Gastrocnemius medialis (tissue), 4 donors: ENCODE results near the gene MEGF10. TPM values are rescaled to one million over a fixed set of nuclear protein-coding genes. Genes with fewer than 3 reads are reported as not detected.
A peak's percentile ranks its signal among the peaks of the same experiment; 100 is the strongest.

ENCODE experiments used
- ATAC-seq, 2 donors: fragments of 150-250 bp; one replicate each; pipeline ENCODE4 v1.9.1; 2016
- DNase-seq, 2 donors: peaks; one replicate each; pipeline ENCODE4 v3.0.0-alpha.2; 2019
- H3K27ac ChIP-seq, 4 donors: fragments of 200-600 bp; sonication (generic); 1 replicate in 1 of 4; 2 replicates in 3 of 4; pipeline ENCODE4 v1.5.1; 2016 to 2018; ENCODE audit warnings: mild to moderate bottlenecking in 2 of 4, moderate library complexity in 1 of 4
- H3K27me3 ChIP-seq, 3 donors: fragments of 200-600 bp; sonication (generic) in 2 of 3; 1 replicate in 1 of 3; 2 replicates in 2 of 3; pipeline versions ENCODE4 v1.5.1 to v1.6.0; 2016 to 2019; ENCODE audit warnings: mild to moderate bottlenecking in 1 of 3, moderate library complexity in 1 of 3
- H3K36me3 ChIP-seq, 2 donors: fragments of 200-600 bp; sonication (generic) in 1 of 2; one replicate each; pipeline ENCODE4 v1.5.1; 2017 to 2018
- H3K4me1 ChIP-seq, 2 donors: fragments of 200-600 bp; sonication (generic) in 1 of 2; one replicate each; pipeline ENCODE4 v1.5.1; 2016 to 2017; ENCODE audit warnings: mild to moderate bottlenecking in 2 of 2
- H3K4me3 ChIP-seq, 4 donors: fragments of 200-600 bp; sonication (generic) in 3 of 4; 1 replicate in 1 of 4; 2 replicates in 3 of 4; pipeline ENCODE4 v1.5.1; 2016 to 2019; ENCODE audit warnings: mild to moderate bottlenecking in 2 of 4
- H3K9me3 ChIP-seq, 3 donors: fragments of 200-600 bp; sonication (generic) in 2 of 3; 1 replicate in 1 of 3; 2 replicates in 2 of 3; pipeline ENCODE4 v1.5.1; 2016 to 2019
- CTCF ChIP-seq, 5 experiments: fragments of 450-650 bp in 3 of 5; fragments of 200-600 bp in 2 of 5; sonication (generic) in 2 of 5; IDR thresholded peaks in 4 of 5; conservative IDR thresholded peaks in 1 of 5; 1 replicate in 4 of 5; 2 replicates in 1 of 5; pipeline ENCODE4 v1.5.1; 2016 to 2019; ENCODE audit warnings: antibody characterized with exemption in 5 of 5, mild to moderate bottlenecking in 3 of 5, moderate library complexity in 3 of 5
- POLR2A ChIP-seq, 2 donors: fragments of 450-650 bp; IDR thresholded peaks; one replicate each; pipeline ENCODE4 v1.6.1; 2017; ENCODE audit warnings: antibody characterized with exemption in 2 of 2, mild to moderate bottlenecking in 2 of 2, moderate library complexity in 2 of 2
- in situ Hi-C, 4 donors: fragments of 200-750 bp; cut with MboI; loops; one replicate each; pipeline versions ENCODE4 v1.15.0 to v1.8.0; 2017; ENCODE audit warnings: low sequenced_read_pairs in 4 of 4
- intact Hi-C: fragments of 100-400 bp; cut with DNase I; formaldehyde crosslinking; loops from one replicate; pipeline ENCODE4 v1.15.1; 2023; ENCODE audit warnings: low total_unique reads
- total RNA-seq, 4 donors: library from RNA; depleted of rRNA; stranded (reverse); fragments of >200 nt; gene quantifications; one replicate each; pipeline versions ENCODE4 v1.1.0 to v1.2.3, GENCODE V29; 2016

MEGF10 gene
- total RNA-seq, 4 donors from 2014 or later = 6.7 to 25.4 (median 15.7) TPM

- peak; percentile 68 to 70 for ATAC-seq
- H3K27ac ChIP-seq = peak overlapping the region in 3 of 4 donors; percentile 9 to 58 (median 42)
- in situ Hi-C loops = loop anchor here in 1 of 4 donors (5.0 kb wide), 1 partner anchor 126 kb away; the partner anchor contains the start of gene MEGF10
- TF ChIP-seq CTCF (IDR thresholded peaks at IDR 0.05 in 4 of 5, conservative IDR thresholded peaks at IDR 0.05 in 1 of 5) = no peak
- TF ChIP-seq POLR2A (IDR thresholded peaks at IDR 0.05) = no peak
- H3K4me1 ChIP-seq = peaks cover 17 to 21% of the 10 kb centered on the region in 2 donors
- H3K27me3 ChIP-seq = no peaks in the 10 kb centered on the region
- H3K36me3 ChIP-seq = no peaks in the 10 kb centered on the region
- intact Hi-C loops = loop anchor here (2.0 kb wide), 1 partner anchor 128 kb away; the partner anchor contains the start of gene MEGF10
- no peak for DNase-seq
- no peaks in the 10 kb centered on the region for H3K9me3 ChIP-seq
- H3K4me3 ChIP-seq = no peak overlapping the region
These were observed 127.8 kb downstream of the MEGF10 start for GRCh38 chr5:127418367-127418766.

- H3K9me3 ChIP-seq = no peaks in the 10 kb centered on the region
- H3K27me3 ChIP-seq = no peaks in the 10 kb centered on the region
- peaks cover 17 to 21% of the 10 kb centered on the region in 2 donors for H3K4me1 ChIP-seq
- H3K4me3 ChIP-seq = no peak overlapping the region
- in situ Hi-C loops (loop anchor here in 1 of 4 donors (5.0 kb wide), 1 partner anchor 127 kb away; the partner anchor contains the start of gene MEGF10), intact Hi-C loops (loop anchor here (2.0 kb wide), 1 partner anchor 128 kb away; the partner anchor contains the start of gene MEGF10)
- TF ChIP-seq CTCF (IDR thresholded peaks at IDR 0.05 in 4 of 5, conservative IDR thresholded peaks at IDR 0.05 in 1 of 5) (peak in 2 of 5 experiments; percentile 22 to 30), POLR2A (IDR thresholded peaks at IDR 0.05) (no peak)
- H3K27ac ChIP-seq = peak overlapping the region in 2 of 4 donors; percentile 42 to 58
- DNase-seq (no peak), ATAC-seq (peak; percentile 48 to 65)
- no peaks in the 10 kb centered on the region for H3K36me3 ChIP-seq
These were observed 128.5 kb downstream of the MEGF10 start for GRCh38 chr5:127418974-127419682.

- in situ Hi-C loops = loop anchor here in 1 of 4 donors (5.0 kb wide), 1 partner anchor 127 kb away; the partner anchor contains the start of gene MEGF10
- Histone ChIP-seq H3K4me3 (no peak overlapping the region), H3K4me1 (peaks cover 17 to 21% of the 10 kb centered on the region in 2 donors), H3K36me3 (no peaks in the 10 kb centered on the region), H3K9me3 (no peaks in the 10 kb centered on the region), H3K27me3 (no peaks in the 10 kb centered on the region), H3K27ac (no peak overlapping the region)
- ATAC-seq (no peak), DNase-seq (no peak)
- TF ChIP-seq CTCF (IDR thresholded peaks at IDR 0.05 in 4 of 5, conservative IDR thresholded peaks at IDR 0.05 in 1 of 5) (no peak), POLR2A (IDR thresholded peaks at IDR 0.05) (no peak)
- intact Hi-C loops = loop anchor here (2.0 kb wide), 1 partner anchor 129 kb away; the partner anchor contains the start of gene MEGF10
These were observed 129.2 kb downstream of the MEGF10 start for GRCh38 chr5:127419683-127420257.

- H3K27ac ChIP-seq = no peak overlapping the region
- intact Hi-C loops = no loop called here
- TF ChIP-seq CTCF (IDR thresholded peaks at IDR 0.05 in 4 of 5, conservative IDR thresholded peaks at IDR 0.05 in 1 of 5) = no peak
- TF ChIP-seq POLR2A (IDR thresholded peaks at IDR 0.05) = no peak
These were observed 130.2 kb downstream of the MEGF10 start for GRCh38 chr5:127420758-127421157.

More at GRCh38 chr5:127420758-127421157, 130.2 kb downstream of the MEGF10 start:
- DNase-seq (no peak), ATAC-seq (no peak)
- Histone ChIP-seq H3K36me3 (no peaks in the 10 kb centered on the region), H3K9me3 (no peaks in the 10 kb centered on the region), H3K27me3 (no peaks in the 10 kb centered on the region), H3K4me3 (no peak overlapping the region), H3K4me1 (peaks cover 17 to 21% of the 10 kb centered on the region in 2 donors)
- in situ Hi-C loops = no loop called here
